ENCODE measurements around the gene ALK.

Gene ALK

GRCh38 chr2:29606104-29607037 is 315.0 kb downstream of the ALK start:
- no peak for DNase-seq

GRCh38 chr2:29603341-29603740 is 318.0 kb downstream of the ALK start:
- DNase-seq = no peak

DNA sequence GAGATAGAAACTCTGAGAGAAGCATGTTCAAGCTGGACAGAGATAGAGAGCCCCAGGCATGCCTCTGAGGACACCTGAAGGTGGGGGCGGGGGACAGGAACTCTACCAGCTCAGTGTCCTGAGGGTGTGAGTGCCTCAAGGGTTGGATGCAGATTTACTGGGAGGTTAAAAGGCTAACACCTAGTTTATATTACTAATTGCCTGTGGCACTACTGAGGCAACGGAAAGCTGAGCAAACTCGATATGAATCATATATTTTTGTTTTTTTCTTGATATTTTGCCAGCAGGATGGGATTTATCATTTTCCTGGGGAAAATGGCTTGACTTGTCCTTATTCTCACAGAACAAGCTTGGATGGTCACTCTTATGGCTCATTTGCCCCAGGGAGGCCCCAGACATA is 319.5 kb downstream of the ALK start:
- no peak for DNase-seq

GRCh38 chr2:29601321-29601720 is 320.1 kb downstream of the ALK start:
- no peak for DNase-seq

DNA sequence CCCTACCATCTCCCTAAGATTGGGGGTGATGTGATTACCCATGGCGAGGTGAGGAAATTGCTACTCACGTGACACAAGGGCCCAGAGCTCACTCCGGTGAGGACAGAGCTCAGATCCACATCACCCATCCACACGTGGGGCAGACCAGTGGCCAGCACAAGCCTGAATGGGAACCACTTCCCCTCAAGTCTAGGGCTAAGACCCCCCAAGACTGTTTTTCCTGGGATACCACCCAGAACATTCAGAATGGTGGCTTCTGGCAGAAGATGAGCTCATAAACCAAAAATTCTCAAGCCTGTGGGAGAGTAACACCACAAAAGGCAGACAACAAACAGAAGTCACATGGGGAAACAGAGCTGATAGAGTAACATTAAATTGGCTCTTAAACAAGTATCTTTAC is 321.4 kb downstream of the ALK start:
- no peak for DNase-seq

- DNase-seq = no peak
Observed at GRCh38 chr2:29598978-29599377, 322.4 kb downstream of the ALK start.

DNA sequence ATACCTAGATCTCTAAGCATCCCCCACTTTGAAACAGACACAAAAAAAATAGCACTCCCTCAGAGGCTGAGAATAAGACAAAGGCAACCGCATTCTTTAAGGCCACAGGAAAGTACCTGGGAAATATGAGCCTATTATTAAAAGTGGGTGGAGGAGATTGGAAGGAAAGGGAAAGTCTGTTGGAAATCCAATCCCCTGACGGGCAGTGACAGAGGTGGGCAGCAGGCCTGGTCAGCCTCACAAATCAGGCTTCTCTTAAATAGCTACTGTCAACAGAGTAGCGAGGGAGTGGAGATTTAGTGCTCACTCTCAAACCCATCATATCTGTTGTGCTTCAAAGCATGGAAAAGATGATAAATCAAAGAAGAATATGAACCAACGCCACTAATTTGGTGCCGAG is 324.4 kb downstream of the ALK start:
- no peak for DNase-seq

GRCh38 chr2:29596584-29596983 is 324.8 kb downstream of the ALK start:
- DNase-seq = no peak

DNA sequence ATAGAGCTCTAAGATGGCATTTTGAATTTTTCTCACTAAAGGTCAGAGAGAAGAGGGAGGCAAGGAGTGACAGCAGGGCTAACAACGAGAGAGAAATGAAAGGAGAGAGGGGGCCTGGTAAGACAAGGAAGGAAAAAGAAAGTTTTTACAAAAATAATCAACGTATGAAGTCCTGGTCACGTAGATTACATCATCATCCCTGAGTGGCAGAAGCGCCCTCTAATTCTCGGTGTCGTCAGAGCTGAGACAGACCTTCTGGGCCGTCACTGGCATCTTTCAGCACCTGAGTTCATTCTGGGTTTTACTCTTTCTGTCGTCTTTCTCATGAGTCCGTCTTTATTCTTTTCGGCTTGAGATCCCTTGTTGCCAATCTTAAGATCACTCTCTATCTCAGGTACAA is 329.8 kb downstream of the ALK start:
- DNase-seq = no peak

- no peak for DNase-seq
Observed at GRCh38 chr2:29590211-29590610, 331.2 kb downstream of the ALK start.

- DNase-seq = no peak
Observed at GRCh38 chr2:29589440-29590103, 331.8 kb downstream of the ALK start.

- no peak for DNase-seq
Observed at GRCh38 chr2:29587402-29588190, 333.8 kb downstream of the ALK start.

- DNase-seq = no peak
Observed at GRCh38 chr2:29586919-29587318, 334.5 kb downstream of the ALK start.

- no peak for DNase-seq
Observed at GRCh38 chr2:29583548-29584156, 337.7 kb downstream of the ALK start.

DNA sequence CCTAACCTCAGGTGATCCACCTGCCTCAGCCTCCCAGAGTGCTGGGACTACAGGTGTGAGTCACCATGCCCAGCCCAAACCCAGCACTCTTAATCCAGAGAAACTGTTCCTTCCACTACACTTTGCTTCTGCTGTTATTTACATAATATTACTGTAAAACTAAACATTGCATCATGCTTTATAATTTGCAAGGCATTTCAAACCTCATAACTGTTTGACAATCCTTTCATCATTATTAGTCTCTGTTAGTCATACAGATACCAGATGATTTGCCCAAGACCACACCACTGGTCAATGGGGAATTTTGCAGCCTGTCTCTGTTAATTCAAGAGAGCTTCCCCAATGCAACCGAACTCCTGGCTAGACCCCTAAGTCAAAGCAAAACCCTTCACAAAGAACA is 338.3 kb downstream of the ALK start:
- no peak for DNase-seq

DNA sequence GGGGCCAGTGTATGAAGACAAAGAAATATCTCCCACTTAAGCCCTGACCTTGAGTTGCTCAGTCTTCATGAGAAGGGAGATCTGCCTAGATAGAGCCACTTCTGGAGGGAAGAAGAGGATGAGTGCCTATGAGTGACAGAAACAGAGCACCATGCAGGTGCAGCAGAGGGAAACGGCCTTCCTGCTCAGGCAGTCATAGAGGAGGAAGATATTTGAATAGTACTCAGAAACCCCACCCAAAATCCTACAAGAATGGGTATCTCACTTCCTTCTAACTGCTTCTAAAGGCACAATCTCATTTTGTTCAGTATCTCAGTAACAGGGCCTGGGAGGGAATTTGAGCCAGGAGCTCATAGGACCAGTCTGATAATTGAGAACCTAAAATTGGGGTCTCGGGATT is 339.3 kb downstream of the ALK start:
- DNase-seq = no peak

DNA sequence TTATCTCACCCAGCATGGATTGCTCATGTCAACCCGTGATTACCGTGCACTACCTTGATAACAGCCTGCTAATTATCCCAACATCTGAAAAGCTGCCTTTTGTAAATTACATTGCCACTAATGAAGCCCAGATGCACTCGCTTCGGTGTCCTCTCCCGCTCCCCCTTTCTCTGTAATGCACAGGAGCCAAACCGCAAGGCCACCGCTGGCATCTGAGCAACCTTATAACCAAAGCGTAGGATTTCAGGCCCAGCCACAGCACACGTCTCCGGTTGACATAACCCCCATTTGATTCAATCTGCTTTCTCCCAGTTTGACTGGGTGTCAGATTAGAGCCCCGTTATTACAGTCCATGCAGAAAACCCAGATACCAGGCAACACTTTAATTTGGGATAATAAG is 341.2 kb downstream of the ALK start:
- DNase-seq = no peak

GRCh38 chr2:29579495-29580169 is 341.8 kb downstream of the ALK start:
- DNase-seq = no peak

- DNase-seq = no peak
Observed at GRCh38 chr2:29578084-29578598, 343.2 kb downstream of the ALK start.

DNA sequence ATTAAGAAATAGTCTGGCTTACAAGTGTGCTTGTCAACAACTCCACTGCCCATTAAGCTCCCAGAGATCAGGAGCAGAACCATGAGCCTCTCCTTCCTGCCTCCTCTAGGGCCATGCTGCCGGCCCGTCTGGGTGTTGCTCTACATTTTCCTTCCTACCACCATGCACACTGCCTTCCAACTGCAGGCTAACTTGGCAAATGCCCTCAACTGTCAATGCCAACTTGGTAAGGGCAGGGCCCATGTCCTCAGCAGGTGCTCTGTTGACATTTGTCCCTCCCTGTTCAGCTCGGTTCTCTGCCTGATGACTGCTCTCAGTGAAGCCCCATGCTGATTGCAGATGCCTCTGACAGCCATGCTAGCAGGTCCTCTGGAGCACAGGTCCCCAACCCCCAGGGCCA is 345.2 kb downstream of the ALK start:
- no peak for DNase-seq

DNA sequence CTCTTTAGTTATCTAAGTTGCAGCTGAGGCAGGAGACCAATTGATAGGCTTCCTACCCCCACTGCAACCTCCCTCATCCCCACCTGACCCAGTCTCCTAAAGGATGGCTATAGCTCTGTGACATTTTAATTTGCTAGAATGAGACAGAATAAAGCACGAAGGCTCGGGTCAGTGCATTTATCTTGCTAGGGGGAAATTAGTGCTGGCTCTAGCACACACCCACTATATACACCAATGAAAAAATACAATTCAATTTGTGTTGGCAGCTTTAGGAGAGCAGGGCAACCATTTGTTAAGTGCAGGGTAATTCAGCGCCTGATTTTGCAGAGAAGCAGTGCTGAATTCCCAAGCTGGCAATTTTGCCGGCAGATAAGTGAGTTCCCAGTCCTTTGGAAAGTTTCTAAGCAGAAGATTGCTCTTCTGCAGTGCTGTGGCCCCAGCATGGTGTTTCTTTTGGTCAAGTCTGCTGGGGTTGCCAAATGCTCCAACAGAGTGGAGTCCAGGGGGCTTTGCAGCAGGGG is 346.0 kb downstream of the ALK start:
- DNase-seq = no peak

DNA sequence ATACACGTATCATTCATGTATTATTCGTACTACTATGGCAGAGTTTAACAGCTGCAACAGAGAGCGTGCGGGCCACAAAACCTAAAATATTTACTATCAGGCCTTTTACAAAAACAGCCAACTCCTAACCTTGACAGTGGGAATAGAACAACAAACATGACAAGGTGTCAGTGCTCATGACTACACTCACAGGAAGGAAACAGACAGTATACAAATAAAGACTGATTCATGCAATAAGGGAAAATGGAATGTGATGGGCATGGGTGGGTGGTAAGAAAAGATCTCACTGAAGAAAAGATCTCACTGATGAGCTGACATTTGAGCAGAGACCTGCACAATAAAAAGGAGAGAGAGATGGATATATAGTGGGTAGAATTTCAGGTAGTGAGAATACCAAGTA is 347.8 kb downstream of the ALK start:
- DNase-seq = no peak

Measured in activated gamma-delta T cell (primary cell).